Hematopoietic multipotent progenitor cell (in vitro differentiated cells): Measurements from ENCODE around the gene FBXO11. TPM values are rescaled to one million over a fixed set of nuclear protein-coding genes. Genes with fewer than 3 reads are reported as not detected.
"Not testable (repeated sequence)": the region's sequence is repeated elsewhere in the genome, so short reads cannot be mapped to it uniquely, and the experiment has no call there.

Experiments
- DNase-seq, 3 donors: peaks; one replicate each; pipeline ENCODE4 v3.0.0-alpha.2; 2011 to 2015; ENCODE audit warnings: low read depth in 2 of 3, low spot score in 2 of 3
- total RNA-seq: library from RNA; depleted of rRNA; stranded (reverse); fragments of >200 nt; gene quantifications from one replicate; pipeline ENCODE4 v1.2.3, GENCODE V29; 2012

Gene FBXO11
- 37.2 TPM for total RNA-seq

DNA sequence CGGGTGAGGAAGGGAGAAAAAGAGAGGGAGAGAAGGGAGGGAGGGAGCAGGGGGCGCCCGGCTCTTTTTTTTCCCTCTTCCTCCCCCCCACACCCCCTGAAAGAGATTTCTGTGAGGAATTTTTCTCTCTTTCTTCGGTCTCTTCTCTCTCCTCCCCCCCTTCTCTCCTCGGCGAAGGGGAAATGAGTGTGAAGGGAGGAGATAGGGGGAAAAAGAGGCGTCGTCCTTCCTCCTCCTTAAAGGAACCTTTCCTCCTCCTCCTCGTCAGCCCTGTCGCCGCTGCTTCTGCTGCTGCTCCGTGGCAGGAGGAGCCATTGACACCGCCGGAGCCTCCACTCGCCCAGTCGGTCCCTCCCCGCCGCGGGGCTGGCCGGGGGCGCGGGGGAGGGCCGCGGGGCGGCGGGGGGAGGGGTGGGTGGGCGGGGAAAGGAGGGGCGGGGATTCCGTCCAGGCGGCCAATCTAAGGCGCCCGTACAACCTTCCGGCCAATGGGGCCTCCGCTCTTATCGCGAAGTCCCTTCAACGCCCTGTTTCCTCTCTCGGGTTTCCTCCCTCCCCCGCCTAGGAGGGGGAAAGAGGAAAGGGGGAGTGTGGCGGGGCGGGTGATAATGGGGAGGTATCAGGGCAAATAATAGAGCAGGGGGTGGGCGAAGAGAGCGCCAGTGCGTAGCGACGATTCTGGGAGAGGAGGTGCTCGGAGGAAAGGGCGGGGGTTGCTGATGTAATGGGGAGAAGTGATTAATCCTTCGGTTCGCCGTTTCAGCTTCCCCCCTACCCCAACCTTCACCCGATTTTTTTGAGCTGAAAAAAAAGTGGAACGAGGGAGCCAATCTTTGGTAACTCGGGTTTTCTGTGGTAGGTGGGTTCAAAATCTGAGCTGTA, at the start of gene FBXO11:
TSS of gene FBXO11 (minus strand) at position 342 of the 882 bp plus-strand sequence. CDS start 778 bp downstream, outside the sequence.
- DNase-seq, result peak; percentile 81 to 100 (median 98)

DNA sequence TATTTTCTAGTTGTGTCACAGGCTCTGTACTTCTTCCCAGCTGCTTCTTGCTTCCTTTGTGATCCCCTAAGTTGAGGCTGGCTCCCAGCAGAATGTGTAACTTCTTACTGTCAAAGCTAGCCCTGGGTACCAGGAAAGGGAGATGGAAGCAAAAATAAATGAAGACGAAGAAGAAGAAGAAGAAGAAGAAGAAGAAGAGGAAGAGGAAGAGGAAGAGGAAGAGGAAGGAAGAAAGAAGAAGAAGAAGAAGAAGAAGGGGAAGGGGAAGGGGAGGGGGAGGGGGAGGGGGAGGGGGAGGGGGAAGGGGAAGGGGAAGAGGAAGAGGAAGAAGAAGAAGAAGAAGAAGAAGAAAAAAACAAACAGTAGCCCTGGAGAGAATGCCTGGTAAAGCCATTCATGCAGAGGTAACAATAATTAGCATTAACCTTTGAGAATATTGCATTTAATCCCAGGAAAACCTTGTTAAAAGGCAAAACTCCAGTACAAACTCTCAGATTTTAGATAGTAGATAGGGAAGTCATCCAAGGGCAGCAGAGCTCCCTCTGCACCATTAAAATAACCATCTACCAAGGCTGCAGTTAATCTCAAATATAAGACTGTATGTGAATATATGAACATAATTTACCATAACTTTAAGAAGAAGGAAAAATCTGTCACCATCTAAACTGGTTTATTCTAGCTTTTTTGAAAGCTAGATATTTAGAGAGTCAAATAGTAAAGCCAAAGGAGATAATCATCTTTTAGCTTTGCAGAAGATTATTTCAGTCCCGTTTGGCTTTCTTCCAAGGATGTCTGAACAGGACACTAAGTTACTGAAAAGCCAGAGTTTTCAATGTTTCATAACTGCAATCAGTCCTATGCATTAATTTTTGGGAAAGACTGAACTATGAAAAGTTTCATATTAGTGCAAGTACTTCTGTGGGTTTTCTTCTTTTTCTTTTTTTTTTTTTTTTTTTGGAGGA, 44.3 kb upstream of the FBXO11 start:
- DNase-seq, result no peak

DNA sequence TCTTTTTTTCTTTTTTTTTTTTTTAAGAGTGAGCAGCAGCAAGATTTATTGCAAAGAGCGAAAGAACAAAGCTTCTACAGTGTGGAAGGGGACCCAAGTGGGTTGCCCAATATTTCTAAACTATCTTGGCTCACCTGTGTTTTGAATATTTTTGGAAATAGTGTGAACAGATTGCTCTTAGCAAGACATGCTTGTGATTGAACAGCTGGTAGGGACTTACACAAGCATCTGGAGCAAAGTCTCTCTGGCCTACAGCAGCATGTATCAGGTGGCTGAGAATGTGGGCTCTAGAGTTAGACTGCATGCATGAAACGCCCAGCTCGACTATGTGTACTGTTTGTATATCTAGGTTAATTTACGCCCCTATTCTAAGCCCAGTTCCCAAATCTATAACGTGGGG, 40.3 kb upstream of the FBXO11 start:
- DNase-seq, result no peak

DNA sequence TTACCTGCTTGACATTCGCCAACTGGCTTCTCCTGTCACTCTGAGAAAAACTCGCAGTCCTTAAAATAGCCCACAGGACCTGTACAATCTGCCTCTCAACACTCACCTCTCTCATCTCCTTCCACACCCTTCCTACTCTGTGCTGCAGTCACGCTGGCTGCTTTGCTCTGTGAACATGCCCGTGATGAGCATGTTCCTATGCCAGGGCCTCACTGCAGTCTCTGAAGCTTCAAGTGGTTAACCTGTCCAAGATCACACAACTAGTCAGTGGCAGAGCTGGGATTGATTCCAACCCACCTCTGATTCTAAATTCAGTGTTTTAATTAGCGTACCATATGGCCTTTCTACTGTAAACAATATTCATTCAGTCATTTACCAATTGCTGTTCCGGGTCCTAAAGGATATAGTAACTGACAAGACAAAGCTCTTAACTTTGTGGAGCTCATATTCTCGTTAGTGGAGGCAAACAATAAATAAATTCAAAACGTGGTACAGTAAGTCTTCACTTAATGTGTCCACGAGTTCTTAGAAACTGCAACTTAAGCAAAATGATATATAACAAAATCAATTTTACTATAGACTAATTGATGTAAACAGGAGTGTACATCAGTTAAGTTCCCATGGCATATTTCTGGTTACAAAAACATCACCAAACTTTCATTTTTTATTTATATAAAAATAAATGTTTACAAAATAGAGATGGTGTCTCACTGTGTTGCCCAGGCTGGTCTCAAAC, 38.9 kb upstream of the FBXO11 start:
- DNase-seq, result no peak

DNA sequence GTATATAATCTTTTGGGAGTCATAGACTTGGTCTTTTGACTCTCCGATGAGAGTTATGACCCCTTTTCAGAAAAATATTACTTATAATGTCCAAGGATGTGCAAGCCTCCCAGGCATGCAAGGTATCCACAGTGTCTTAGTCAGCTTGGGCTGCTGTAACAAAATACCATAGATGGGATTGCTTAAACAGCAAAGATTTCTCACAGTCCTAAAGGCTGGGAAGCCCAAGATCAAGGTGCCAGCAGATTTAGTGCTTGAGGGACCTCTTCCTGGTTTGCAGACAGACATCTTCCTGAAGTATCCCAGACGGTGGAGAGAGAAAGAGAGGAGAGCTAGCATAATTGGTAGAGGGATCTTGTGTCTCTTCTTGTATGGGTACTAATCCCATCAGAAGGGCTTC, 35.6 kb upstream of the FBXO11 start:
- DNase-seq, result no peak

DNA sequence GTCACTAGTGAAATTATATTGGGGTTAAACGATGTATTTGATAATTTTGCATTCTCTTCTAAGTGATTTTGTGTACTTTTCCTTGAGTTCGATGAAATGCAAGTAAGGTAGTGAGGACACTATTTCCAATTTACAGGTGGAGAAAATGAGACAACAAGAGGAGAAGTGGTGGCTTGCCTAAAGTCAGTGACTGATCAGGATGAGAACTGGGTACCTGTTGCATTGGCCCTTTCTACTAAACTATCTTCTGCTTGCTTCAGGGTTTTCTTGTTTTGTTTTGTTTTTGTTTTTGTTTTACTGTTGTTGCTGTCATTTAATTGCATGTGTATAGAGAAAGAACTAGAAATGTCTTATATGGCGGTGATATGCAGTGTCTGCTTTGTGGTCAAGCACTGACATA, 31.4 kb upstream of the FBXO11 start:
- no peak for DNase-seq

DNA sequence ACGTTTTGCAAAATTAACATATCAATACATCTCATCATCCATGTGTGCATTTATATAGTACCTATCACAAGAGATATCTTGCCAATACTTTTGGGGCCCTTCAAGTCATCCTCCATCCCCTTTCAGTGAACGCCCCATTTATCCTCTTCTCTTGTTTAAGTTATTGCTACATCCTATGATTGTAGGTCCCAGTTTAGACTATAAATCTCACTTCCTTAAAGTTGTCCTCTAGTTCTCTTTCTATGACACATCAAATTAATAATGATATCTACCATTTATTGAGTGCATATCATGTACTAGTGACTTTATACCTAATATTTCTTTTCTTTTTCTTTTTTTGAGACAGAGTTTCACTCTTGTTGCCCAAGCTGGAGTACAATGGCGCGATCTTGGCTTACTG, 28.8 kb upstream of the FBXO11 start:
- DNase-seq, result no peak

DNA sequence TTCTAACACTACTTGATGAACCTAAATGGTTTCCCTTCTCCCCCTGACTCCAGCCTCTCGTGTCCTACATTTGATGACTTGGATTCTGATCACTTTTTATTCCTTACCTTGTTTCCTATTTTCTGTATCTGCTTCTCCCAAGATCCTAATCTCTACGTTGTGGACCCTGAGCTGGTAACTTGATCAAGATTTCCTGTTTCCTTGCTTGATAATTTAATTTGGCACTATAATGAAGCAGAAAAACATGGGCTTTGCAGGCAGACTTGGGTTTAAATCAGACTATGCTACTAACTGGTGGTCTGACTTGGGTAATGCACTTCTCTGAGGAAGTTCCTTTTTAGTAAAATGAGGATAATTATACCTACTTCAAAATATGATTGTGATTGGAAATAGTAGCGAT, 11.7 kb upstream of the FBXO11 start:
- no peak for DNase-seq

DNA sequence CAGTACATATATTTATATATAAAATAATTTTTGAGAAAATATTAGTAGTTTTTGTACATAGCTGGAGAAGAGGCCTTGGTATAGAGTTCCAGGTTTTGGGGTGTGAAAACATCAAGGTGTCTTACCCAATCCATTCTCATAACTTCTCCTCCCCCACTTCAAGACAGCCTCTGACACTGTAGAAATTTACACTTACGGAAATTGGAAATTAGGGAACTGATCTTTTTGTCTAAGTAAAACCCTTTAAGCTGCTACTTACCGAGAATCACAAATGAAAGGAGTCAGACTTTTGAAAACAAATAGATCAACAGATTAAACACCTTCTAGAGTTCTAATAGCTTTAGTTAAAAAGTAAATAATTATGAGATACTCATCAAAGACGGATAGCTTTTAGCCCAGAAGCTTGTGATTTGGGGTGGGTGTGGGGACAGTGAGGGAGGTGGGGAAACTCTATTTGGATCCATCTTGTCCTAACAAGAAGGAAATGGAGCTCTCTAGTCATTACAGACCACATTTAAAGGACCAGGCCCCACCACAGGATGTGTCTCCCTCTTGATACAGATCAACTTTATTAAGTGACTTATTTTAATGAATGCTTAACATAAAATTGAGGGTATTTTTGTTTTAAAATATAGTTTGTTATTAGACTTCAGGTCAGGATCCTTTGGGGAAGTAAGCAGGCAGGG, 11.1 kb upstream of the FBXO11 start:
- DNase-seq, result no peak

DNA sequence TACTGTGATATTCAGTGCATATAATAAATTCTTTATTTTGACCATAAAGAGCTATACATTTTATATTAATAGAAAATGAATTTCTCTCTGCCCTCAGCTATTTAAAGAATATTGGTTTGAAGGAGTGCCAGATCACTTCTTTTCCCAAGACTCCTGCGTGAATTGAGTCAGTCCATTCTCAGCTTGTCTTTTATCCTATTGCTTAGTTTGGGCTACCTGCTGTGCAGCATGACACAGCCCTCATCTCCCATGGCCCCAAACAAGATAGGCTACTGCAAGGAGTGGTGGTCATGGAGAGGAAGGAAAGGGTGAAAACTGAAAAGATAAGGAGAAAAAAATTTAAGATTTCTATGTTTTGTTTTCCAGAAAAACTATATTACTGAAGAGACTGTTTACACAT, 10.1 kb upstream of the FBXO11 start:
- no peak for DNase-seq

DNA sequence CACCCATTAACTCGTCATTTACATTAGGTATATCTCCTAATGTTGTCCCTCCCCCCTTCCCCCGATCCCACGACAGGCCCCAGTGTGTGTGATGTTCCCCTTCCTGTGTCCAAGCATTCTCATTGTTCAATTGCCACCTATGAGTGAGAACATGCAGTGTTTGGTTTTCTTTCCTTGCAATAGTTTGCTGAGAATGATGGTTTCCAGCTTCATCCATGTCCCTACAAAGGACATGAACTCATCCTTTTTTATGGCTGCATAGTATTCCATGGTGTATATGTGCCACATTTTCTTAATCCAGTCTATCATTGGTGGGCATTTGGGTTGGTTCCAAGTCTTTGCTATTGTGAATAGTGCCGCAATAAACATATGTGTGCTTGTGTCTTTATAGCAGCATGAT, 4.4 kb upstream of the FBXO11 start:
- DNase-seq, result not testable (repeated sequence)

DNA sequence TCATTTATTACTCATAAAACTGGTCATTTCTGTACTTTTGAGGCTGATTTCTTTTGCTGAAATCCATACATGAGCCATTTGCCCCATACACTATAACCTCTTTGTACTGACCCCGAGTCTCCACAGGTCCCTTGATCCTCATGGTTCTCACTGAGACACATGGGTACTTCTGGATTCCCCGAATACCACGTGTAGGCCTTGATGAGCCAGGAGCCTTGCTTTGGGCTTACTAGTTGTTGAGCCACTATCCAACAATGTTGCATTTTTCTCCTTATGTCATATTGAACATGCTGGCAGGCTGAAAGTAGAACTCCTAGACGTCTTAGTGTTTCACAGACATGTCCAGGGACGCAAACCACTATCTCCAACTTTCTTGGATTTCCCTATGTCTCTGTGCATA, 2.4 kb upstream of the FBXO11 start:
- no peak for DNase-seq

DNA sequence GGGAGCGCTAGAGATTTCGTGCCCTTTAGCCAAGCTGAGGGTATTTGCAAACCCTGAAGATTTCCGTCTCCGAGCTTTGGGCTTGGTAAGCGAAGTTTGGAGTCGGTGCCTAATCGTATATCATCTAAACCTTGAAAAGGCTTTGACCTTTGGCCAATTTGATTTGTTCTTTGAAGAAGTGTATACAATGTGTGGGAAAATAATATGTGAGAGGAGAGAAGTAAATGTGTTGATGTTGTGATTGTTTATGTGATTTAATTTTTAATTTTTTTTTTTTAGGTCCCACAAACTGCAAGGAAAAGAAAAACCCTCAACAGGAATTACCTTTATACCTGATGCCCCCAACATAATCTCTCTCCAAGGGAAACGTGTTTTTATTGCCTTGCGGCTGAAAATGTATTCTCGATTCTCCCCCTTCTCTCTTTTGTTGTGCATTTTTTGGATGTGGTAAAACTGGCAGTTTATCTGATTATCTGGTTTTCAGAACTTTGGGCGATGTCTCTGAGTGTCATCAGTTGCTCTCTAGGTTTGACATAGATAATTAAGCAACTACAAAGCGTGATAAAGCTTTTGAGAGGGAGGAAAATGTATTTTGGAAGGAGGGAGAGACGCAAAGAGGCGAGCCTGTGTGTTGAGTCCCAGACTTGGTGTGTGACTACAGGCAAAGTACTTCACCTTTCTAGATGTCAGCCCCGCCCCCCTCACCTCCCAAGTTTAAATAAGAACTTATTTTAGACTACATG, 912 bp upstream of the FBXO11 start:
- peak in 2 of 3 donors; percentile 21 to 33 for DNase-seq

DNA sequence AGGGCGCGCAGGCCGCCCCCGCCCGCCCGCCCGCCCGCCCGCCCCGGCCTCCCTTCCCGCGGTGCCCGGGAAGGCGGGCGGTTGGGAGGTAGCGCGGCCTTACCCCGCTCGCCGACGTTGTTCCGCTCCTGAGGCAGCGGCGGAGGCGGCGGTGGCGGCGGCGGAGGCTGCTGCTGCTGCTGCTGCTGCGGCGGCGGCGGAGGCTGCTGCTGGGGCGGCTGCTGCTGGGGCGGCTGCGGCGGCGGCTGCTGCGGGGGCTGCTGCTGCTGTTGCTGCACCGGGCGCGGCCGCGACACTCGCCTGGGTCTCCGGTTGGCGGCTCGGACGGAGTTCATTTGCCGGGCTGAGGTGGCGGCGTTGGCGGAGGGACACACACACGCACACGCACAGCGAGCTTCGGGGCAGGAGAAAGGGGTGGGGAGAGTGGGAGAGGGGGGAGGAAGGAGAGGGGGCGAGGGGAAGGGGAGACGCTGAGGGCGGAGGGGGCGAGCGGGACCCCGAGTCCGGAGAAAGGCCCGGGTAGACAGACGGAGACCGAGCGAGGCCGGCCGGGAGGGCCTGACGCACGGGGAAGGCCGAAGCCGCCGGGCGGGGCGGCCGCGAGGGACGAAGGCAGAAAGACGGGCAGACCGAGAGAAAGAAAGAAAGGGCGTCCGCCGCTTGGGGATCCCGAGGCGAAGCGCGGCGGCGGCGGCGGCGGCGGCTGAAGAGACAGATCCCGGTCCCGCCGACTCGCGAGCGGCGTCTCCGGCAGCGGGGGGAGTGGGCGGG, 727 bp downstream of the FBXO11 start:
- peak; percentile 43 to 65 (median 59) for DNase-seq

DNA sequence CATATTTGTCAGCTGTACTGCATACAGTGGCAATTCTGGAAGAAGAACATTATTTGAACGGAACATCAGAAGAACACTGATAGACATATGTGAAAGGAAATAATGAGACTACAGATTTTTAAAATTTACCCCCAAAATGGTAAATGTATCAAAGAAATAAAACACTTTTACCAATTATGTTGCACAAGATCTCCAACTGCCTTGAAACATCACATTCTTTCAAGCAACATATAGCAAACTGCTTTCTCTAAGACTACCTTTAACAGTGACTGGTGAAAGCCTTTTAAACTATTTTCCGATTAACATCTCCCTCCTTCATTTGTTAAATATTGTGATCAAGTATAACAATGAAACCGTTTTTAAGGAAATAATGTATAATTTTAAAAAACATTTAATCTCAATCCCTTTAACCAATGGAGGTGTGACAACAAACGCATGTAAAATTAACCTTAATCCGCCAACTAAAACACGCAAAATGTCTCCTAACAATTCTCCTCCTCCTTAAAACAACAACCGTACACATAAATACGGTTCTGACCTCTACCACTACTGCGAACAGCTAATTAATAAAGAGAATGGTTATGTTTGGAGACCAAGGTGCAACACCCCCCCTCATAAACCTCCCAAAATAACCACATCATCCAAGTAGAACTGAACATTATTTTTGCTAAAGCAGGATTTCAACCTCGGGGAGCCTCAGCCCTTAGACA, 2.4 kb downstream of the FBXO11 start:
- no peak for DNase-seq

DNA sequence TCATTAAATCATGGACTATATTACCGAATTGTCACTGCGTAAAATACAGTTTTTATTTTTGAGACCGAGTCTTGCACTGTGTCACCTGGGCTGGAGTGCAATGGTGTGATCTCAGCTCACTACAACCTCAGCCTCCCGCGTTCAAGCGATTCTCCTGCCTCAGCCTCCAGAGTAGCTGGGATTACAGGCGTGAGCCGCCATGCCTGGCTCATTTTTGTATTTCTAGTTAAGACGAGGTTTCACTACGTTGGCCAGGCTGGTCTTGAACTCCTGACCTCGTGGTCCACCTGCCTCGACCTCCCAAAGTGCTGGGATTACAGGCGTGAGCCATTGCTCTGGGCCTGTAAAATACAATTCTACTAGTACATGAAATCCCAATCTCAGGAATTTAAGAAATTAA, 4.4 kb downstream of the FBXO11 start:
- DNase-seq, result not testable (repeated sequence)

DNA sequence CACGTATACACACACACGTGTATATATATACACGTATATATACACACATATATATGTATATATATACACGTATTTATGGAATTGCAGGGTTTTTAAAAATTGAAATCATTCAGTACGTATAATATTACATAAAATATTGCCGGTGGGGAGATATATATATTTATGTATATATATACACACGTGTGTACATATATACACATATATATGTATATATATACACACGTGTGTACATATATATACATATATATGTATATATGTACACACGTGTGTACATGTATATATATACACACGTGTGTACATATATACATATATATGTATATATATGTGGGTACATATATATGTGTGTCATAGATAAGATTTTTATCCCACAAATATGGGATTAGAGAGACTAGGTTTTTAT, 5.4 kb downstream of the FBXO11 start:
- DNase-seq, result no peak
